Lower leg skin (tissue), 3 donors: Measurements from ENCODE around the gene RGS7.

Experiments used
- CTCF ChIP-seq, 3 donors: fragments of 450-650 bp; IDR thresholded peaks; one replicate each; pipeline ENCODE4 v1.5.1; 2016; ENCODE audit warnings: antibody characterized with exemption in 3 of 3, mild to moderate bottlenecking in 3 of 3, moderate library complexity in 2 of 3
- POLR2A ChIP-seq, 2 donors: fragments of 450-650 bp; IDR thresholded peaks; one replicate each; pipeline ENCODE4 v1.6.1; 2016 to 2017; ENCODE audit warnings: antibody characterized with exemption in 2 of 2, mild to moderate bottlenecking in 1 of 2, moderate library complexity in 1 of 2

DNA sequence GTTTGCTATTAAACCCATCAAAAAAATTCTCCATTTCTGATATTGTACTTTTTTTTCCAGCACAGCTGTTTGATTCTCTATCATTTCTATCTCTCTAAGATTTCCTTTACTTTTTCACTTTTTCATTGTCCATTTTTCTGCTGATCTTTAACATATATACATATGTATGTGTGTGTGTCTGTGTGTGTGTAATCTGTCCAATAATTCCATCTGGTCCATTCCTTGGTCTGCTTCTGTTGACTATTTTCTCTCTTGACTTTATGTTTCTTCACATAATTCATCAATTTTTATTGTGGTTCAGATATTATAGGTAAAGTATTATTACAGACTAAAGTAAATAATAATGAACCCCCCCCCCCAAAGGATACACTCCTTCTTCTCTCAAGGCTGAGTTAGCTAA, 84.2 kb downstream of the RGS7 start:
- TF ChIP-seq CTCF (IDR thresholded peaks at IDR 0.05) (no peak), POLR2A (IDR thresholded peaks at IDR 0.05) (no peak)
